PC-3 (cell line): Measurements from ENCODE around the gene YY1. TPM values are rescaled to one million over a fixed set of nuclear protein-coding genes. Genes with fewer than 3 reads are reported as not detected.

Experiments used
- ATAC-seq: fragments of 200-7000 bp; cut with Tn5 transposase; 2 replicates; pipeline ENCODE4 v1.9.1; 2020; ENCODE audit warnings: mild to moderate bottlenecking, moderate library complexity
- BruUV-seq: library from RNA; stranded (reverse); fragments of 400-500 nt; replicated peaks from 2 replicates; lab custom pipeline; 2021; lab: Mats Ljungman, UMichigan
- CTCF ChIA-PET: fragments of 300-600 bp; sonication (Branson Sonifier 250); formaldehyde crosslinking; loops from one replicate; lab custom pipeline; 2022; ENCODE audit warnings: antibody characterized with exemption; lab: Charles Lee
- POLR2A ChIA-PET: fragments of 300-600 bp; sonication (Branson Sonifier 250); formaldehyde crosslinking; loops from one replicate; lab custom pipeline; 2022; ENCODE audit warnings: antibody characterized with exemption; ENCODE audit not compliant: unreplicated experiment; lab: Charles Lee
- DNase-seq: peaks from one replicate; pipeline ENCODE4 v3.0.0-alpha.2; 2015
- H2AFZ ChIP-seq: fragments of 300-600 bp; sonication (generic); 2 replicates; pipeline ENCODE4 v1.6.0; 2016; ENCODE audit warnings: antibody characterized with exemption, low read length
- H3F3A ChIP-seq: fragments of 300-600 bp; sonication (generic); one replicate; pipeline ENCODE4 v1.6.0; 2017; ENCODE audit warnings: antibody characterized with exemption, low read length, control low read depth, mild to moderate bottlenecking; ENCODE audit not compliant: unreplicated experiment
- H3K27ac ChIP-seq: fragments of 300-600 bp; sonication (generic); 2 replicates; pipeline ENCODE4 v1.5.1; 2016; ENCODE audit warnings: mild to moderate bottlenecking, low read length
- H3K27me3 ChIP-seq: fragments of 300-600 bp; sonication (generic); 2 replicates; pipeline ENCODE4 v1.6.1; 2016; ENCODE audit warnings: low read length, mixed read lengths
- H3K36me3 ChIP-seq: fragments of 300-600 bp; sonication (generic); 2 replicates; pipeline ENCODE4 v1.6.1; 2016; ENCODE audit warnings: low read depth, mixed run types, low read length, mixed read lengths
- H3K4me1 ChIP-seq: fragments of 300-600 bp; sonication (generic); 2 replicates; pipeline ENCODE4 v1.5.1; 2016; ENCODE audit warnings: low read length; ENCODE audit not compliant: insufficient read depth
- H3K4me2 ChIP-seq: fragments of 300-600 bp; sonication (generic); 2 replicates; pipeline ENCODE4 v1.6.0; 2016; ENCODE audit warnings: low read length
- H3K4me3 ChIP-seq: fragments of 300-600 bp; sonication (generic); 2 replicates; pipeline ENCODE4 v1.5.1; 2016; ENCODE audit warnings: mild to moderate bottlenecking, low read length, mixed read lengths
- H3K79me2 ChIP-seq: fragments of 300-600 bp; sonication (generic); 2 replicates; pipeline ENCODE4 v1.6.1; 2017; ENCODE audit warnings: low read length, mixed read lengths
- H3K9ac ChIP-seq: fragments of 300-600 bp; sonication (generic); 2 replicates; pipeline ENCODE4 v1.6.0; 2016; ENCODE audit warnings: mild to moderate bottlenecking, low read length
- H3K9me2 ChIP-seq: fragments of 300-600 bp; sonication (generic); replicated peaks from 2 replicates; pipeline ENCODE4 v1.6.1; 2016; ENCODE audit warnings: mixed run types, low read length, mixed read lengths
- H3K9me3 ChIP-seq: fragments of 300-600 bp; sonication (generic); 2 replicates; pipeline ENCODE4 v1.6.1; 2016; ENCODE audit warnings: low read length, mixed read lengths
- H4K20me1 ChIP-seq: fragments of 300-600 bp; sonication (generic); 2 replicates; pipeline ENCODE4 v1.6.1; 2016; ENCODE audit warnings: low read length, mixed read lengths
- CTCF ChIP-seq: fragments of 300-600 bp; sonication (generic); conservative IDR thresholded peaks from 2 replicates; pipeline ENCODE4 v1.5.1; 2017; ENCODE audit warnings: antibody characterized with exemption, low read depth, mild to moderate bottlenecking, low read length
- EZH2 ChIP-seq: fragments of 300-600 bp; sonication (generic); IDR thresholded peaks from one replicate; pipeline ENCODE4 v1.6.1; 2017; ENCODE audit warnings: antibody characterized with exemption, mild to moderate bottlenecking, low read length; ENCODE audit not compliant: unreplicated experiment
- EZH2phosphoT487 ChIP-seq: fragments of 300-600 bp; sonication (generic); IDR thresholded peaks from 2 replicates; pipeline ENCODE4 v1.6.1; 2018; ENCODE audit warnings: mild to moderate bottlenecking, antibody characterized with exemption, low read length, borderline replicate concordance
- intact Hi-C: fragments of 100-400 bp; cut with micrococcal nuclease; formaldehyde crosslinking; loops from 2 replicates; pipeline ENCODE4 v1.9.0; 2023
- total RNA-seq: library from RNA; depleted of rRNA; stranded (reverse); fragments of >200 nt; gene quantifications from 2 replicates; pipeline ENCODE4 v1.2.3, GENCODE V29; 2014

YY1 gene
- total RNA-seq, 1 experiment from 2014 or later: 64.1 TPM

DNA sequence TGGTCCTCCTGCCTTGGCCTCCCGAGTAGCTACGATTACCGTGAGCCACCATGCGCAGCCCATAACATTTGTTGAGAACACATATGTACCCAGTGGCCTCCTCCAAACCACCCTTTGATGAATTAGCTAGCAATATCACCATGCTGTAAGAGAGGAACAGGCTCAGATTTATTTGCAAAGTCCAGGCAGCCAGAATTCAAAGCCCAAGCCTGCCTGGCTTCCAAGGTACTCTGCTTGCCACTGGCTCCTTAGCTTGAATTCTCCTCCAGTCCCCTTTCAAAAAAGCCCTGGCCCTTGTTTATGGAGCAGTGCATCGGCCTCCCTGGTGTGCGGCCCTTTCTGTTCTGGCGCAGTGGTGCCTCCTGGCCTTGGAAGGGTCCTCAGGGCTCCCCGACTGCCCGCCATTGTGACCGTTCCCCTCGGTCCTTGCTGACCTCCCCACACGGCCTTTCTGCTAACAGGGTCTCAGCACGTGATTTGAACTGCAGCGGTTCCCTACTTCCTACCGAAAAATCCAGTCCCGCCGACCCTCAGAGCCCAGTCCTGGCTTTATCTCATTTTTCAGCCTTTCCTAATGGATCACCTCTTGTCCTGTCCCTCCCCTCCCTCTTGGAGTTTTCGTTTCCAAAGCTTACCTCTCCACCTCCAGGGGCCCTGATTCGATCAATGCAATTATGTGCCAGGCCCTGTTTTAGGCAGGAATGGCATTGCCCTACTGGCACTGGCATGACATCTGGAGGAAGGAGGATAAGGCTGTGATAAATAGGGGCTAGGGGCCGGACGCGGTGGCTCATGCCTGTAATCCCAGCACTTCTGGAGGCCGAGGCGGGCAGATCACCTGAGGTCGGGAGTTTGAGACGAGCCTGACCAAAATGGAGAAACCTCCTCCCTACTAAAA lies 45.3 kb downstream of the YY1 start:
- H2AFZ ChIP-seq: peak overlapping the region; percentile 96; the same call in 1 of the 2 replicates
- no peaks in the 10 kb centered on the region for H3K9me3 ChIP-seq
- peaks cover 4% of the 10 kb centered on the region for H3F3A ChIP-seq
- CTCF ChIA-PET: interaction anchor here (1.3 kb wide), 1 partner anchor 19 kb away, joined by 10 read pairs; no protein-coding TSS in a partner anchor
- peak overlapping the region; percentile 77; the same call in 1 of the 2 replicates for H3K4me3 ChIP-seq
- peaks cover 23% of the 10 kb centered on the region for H3K79me2 ChIP-seq
- no peak for DNase-seq
- H3K27me3 ChIP-seq: no peaks in the 10 kb centered on the region
- ATAC-seq: no peak
- H3K27ac ChIP-seq: no peak overlapping the region
- BruUV-seq: TSS peak; percentile 9
- 0 out of 2 replicates have a peak, but pooled peaks cover 4% of the 10 kb centered on the region for H4K20me1 ChIP-seq
- no peaks in the 10 kb centered on the region for H3K9me2 ChIP-seq
- peak overlapping the region; percentile 94; the same call in 1 of the 2 replicates for H3K9ac ChIP-seq
- H3K36me3 ChIP-seq: no peaks in the 10 kb centered on the region
- intact Hi-C loops: loop anchor here (2.0 kb wide), 2 partner anchors 19 to 93 kb away; partner anchors contain the start of gene WDR25
- H3K4me2 ChIP-seq: peak overlapping the region; percentile 97; the same call in 1 of the 2 replicates
- POLR2A ChIA-PET: interaction anchor here (0.6 kb wide), 1 partner anchor 12 kb away, joined by 4 read pairs; no protein-coding TSS in a partner anchor
- no peak for TF ChIP-seq CTCF
- no peak for TF ChIP-seq EZH2
- no peak for TF ChIP-seq EZH2phosphoT487
- 0 out of 2 replicates have a peak, but pooled peaks cover 3% of the 10 kb centered on the region for H3K4me1 ChIP-seq

DNA sequence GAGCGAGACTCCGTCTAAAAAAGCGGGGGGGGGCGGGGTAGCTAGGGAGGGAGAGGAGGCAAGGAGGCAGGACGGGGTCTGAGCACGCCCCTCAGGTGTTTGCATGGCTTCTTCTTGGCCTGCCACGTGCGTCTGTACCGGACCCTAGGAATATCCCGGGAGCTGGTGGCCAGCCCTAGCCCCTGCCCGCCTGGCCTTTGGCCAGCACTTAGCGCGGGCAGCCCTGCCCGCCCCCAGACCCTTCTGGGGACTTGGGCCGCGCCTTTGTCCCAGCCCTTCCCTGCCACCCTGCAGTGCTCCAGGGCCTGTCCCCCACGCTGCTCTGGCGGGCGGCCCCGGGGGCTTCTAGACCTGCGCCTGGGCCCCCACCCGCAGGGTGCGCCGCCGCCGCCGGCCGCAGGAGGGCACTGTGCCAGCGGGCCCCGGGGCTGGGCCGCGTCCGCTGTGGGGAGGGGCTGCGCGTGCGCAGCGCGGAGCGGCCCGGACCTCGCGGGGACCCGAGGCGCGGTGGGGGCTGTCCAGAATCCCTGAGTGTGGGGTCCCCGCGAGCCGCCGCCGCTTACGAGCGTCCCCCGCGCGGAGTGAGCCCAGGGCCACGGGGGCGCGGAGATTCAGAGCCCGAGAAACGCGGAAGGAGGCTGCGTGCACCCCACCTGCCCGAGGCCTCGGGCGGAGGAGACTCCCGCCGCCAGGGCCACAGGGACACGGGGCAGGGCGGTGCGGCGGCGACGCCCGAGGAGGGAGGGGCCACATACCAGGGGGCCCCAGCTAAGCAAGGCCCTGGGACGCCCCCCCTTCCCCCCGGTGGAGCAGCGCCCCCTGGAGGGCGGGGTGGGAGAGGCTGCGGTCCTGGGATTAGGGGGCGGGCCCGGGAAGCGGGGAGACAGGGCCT lies 46.3 kb downstream of the YY1 start:
- no TSS peak for BruUV-seq
- H3K4me2 ChIP-seq: peak overlapping the region; percentile 97
- no peaks in the 10 kb centered on the region for H4K20me1 ChIP-seq
- ChIA-PET CTCF (interaction anchor here (1.3 kb wide), 1 partner anchor 18 kb away, joined by 10 read pairs; no protein-coding TSS in a partner anchor), POLR2A (no interaction called here)
- DNase-seq (peak; percentile 73), ATAC-seq (peak; percentile 78)
- H3K9ac ChIP-seq: peak overlapping the region; percentile 94
- peak overlapping the region; percentile 52; the same call in 1 of the 2 replicates for H3K27ac ChIP-seq
- H3K4me1 ChIP-seq: 0 out of 2 replicates have a peak, but pooled peaks cover 3% of the 10 kb centered on the region
- H3K9me3 ChIP-seq: no peaks in the 10 kb centered on the region
- H2AFZ ChIP-seq: peak overlapping the region; percentile 96
- H3K36me3 ChIP-seq: no peaks in the 10 kb centered on the region
- H3F3A ChIP-seq: peaks cover 4% of the 10 kb centered on the region
- peaks cover 14% of the 10 kb centered on the region for H3K79me2 ChIP-seq
- TF ChIP-seq CTCF (peak; percentile 81), EZH2 (no peak), EZH2phosphoT487 (no peak)
- no peaks in the 10 kb centered on the region for H3K9me2 ChIP-seq
- intact Hi-C loops: loop anchor here (2.0 kb wide), 2 partner anchors 18 to 92 kb away; partner anchors contain the start of gene WDR25
- H3K4me3 ChIP-seq: peak overlapping the region; percentile 77
- H3K27me3 ChIP-seq: no peaks in the 10 kb centered on the region
